ENCODE results near the gene TFEC. TPM values are rescaled to one million over a fixed set of nuclear protein-coding genes. Genes with fewer than 3 reads are reported as not detected.

The TFEC gene
- total RNA-seq, 1 experiment from 2014 or later = not detected

DNA sequence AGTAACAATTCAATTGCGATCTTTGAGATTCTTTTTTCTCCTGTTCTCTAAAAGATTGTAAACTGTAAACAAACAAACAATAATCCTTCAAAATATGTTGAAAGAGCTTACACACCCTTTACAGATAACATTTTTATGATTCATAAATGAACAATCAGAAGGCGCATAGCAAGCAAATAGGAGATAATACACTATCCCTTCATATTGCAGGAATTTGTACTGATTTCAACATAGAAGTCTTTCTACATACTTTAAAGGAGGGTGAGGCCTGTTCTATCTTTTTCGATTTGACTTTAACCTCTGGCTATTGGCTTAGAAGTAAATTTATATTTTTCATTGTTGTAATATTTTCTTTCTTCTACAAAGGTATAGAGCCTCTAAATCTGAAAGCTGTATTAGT, 57.2 kb downstream of the TFEC start:
- Histone ChIP-seq H3K27me3 (replicated peaks) (no peaks in the 10 kb centered on the region), H3K9me3 (replicated peaks) (no peaks in the 10 kb centered on the region), H3K4me1 (replicated peaks) (no peaks in the 10 kb centered on the region), H3K36me3 (no peaks in the 10 kb centered on the region), H3K27ac (no peak overlapping the region), H3K4me3 (no peak overlapping the region)
- no peak for DNase-seq (ENCODE audit: low read depth in 1 of 2, low spot score in 2 of 2)

DNA sequence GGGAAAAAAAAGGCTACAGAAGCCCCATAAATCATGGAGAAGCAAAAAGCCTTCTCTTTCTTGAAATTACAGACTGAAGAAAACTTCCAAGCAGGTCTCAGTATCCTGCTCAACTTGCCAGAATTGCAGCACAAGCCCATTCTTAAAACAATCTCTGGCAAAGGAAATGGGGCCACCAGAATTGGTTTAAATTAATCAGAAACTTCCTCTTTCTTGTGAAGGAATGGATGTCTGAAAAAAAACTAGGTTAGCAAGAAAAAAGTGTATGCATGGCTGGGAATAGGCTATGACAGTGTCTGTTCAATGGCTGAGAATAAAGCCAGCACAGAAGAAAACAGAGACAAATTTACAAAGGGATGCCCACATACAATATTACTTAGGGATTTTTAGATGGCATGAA, 59.1 kb downstream of the TFEC start:
- no peaks in the 10 kb centered on the region for H3K4me1 ChIP-seq (replicated peaks)
- H3K36me3 ChIP-seq = no peaks in the 10 kb centered on the region
- no peaks in the 10 kb centered on the region for H3K9me3 ChIP-seq (replicated peaks)
- no peaks in the 10 kb centered on the region for H3K27me3 ChIP-seq (replicated peaks)
- no peak for DNase-seq (ENCODE audit: low read depth in 1 of 2, low spot score in 2 of 2)
- H3K4me3 ChIP-seq = no peak overlapping the region
- no peak overlapping the region for H3K27ac ChIP-seq

DNA sequence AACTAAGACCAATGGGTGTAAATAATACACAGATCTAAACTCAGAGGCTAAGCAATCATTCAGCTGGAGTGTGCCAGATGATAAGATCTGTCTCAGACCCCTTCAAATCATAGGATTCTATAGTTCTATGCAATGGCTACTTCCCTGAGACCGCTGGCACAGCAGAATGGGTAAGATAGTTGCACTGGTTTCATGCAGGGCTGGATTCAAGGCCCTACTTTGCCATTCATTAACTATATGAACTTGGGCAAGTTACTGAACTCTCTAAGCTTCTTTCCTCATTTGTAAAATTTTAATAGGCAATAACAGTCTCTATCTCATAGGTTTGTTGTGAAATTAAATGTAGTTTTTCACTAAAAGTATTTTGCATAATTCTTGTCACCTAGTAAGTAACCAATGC, 62.0 kb downstream of the TFEC start:
- Histone ChIP-seq H3K27me3 (replicated peaks) (no peaks in the 10 kb centered on the region), H3K4me3 (no peak overlapping the region), H3K27ac (no peak overlapping the region), H3K9me3 (replicated peaks) (no peaks in the 10 kb centered on the region), H3K36me3 (no peaks in the 10 kb centered on the region), H3K4me1 (replicated peaks) (no peaks in the 10 kb centered on the region)
- DNase-seq (ENCODE audit: low read depth in 1 of 2, low spot score in 2 of 2) = no peak

DNA sequence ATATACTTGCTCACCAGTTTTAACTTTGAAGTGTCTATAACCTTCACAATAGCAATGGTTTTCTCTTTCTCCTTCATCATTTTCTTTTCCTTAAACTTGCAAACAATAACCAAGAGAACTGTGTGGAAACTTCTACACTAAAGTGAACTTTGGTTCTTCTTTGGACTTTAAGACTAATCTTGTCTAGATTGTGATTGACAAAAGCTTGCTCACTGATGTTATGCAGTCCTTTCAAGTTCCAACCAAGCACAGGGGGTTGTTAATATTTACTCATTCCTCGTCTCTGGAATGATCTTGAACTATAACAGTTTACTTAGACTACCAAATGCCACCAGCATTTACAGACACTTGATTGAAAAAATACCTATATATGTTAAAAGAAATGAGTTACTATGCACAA, 62.4 kb downstream of the TFEC start:
- no peak overlapping the region for H3K4me3 ChIP-seq
- no peak overlapping the region for H3K27ac ChIP-seq
- no peaks in the 10 kb centered on the region for H3K36me3 ChIP-seq
- no peaks in the 10 kb centered on the region for H3K27me3 ChIP-seq (replicated peaks)
- H3K9me3 ChIP-seq (replicated peaks) = no peaks in the 10 kb centered on the region
- no peaks in the 10 kb centered on the region for H3K4me1 ChIP-seq (replicated peaks)
- no peak for DNase-seq (ENCODE audit: low read depth in 1 of 2, low spot score in 2 of 2)

DNA sequence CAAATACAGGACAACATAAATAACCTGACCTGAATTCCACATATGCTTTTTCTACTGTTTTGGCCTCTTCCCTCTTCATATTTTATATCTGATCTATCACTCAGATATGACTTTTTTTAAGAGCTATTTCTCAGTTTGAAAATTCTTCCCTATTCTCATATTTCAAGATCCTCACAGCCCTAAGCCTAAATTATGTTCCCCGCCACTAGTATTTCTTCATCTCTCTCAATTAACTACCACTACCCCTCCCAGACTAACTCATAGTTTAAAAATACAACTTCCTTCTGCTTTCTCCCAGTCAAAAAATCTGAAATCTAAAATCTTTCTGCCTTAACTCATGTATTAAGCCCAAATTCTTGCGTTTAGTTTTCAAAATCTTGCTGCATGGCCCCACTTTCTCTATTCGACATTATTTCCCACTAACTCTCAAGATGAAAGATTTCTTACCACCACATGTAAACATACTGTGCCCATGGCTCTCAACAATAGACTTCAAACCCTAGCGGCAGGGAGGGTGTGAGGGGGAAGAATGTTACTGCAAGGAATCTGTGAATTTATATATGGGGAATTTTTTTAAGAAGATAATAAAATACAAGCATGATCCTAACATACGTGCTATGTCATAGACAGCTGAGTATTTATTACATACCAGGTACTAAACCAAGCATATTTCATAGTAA, 64.6 kb downstream of the TFEC start:
- no peak overlapping the region for H3K4me3 ChIP-seq
- H3K36me3 ChIP-seq = no peaks in the 10 kb centered on the region
- no peaks in the 10 kb centered on the region; the same call in 1 of the 2 replicates for H3K27me3 ChIP-seq (replicated peaks)
- no peaks in the 10 kb centered on the region for H3K4me1 ChIP-seq (replicated peaks)
- H3K9me3 ChIP-seq (replicated peaks) = no peaks in the 10 kb centered on the region
- no peak overlapping the region for H3K27ac ChIP-seq
- DNase-seq (ENCODE audit: low read depth in 1 of 2, low spot score in 2 of 2) = no peak

DNA sequence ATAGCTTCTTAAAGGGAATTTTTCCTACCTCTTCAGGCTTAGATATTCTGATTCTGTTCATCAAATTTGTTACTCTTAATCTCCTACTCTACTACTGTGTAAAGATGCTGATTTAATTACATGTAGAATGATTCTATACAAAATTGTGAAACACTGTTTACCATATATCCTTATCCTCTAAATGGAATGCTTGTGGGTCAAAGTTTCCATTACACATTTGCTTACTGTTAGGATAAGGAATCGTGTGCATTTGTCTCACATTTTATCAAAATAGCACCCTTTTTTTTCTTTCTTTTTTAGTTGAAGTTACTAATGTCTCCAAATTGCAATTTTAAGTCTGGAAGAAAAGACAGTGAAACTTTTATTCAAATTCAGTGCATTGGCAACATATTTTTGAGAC, 65.3 kb downstream of the TFEC start:
- no peak overlapping the region for H3K4me3 ChIP-seq
- H3K36me3 ChIP-seq = no peaks in the 10 kb centered on the region
- H3K27me3 ChIP-seq (replicated peaks) = no peaks in the 10 kb centered on the region; the same call in 1 of the 2 replicates
- DNase-seq (ENCODE audit: low read depth in 1 of 2, low spot score in 2 of 2) = no peak
- H3K27ac ChIP-seq = no peak overlapping the region
- H3K9me3 ChIP-seq (replicated peaks) = no peaks in the 10 kb centered on the region
- H3K4me1 ChIP-seq (replicated peaks) = no peaks in the 10 kb centered on the region

DNA sequence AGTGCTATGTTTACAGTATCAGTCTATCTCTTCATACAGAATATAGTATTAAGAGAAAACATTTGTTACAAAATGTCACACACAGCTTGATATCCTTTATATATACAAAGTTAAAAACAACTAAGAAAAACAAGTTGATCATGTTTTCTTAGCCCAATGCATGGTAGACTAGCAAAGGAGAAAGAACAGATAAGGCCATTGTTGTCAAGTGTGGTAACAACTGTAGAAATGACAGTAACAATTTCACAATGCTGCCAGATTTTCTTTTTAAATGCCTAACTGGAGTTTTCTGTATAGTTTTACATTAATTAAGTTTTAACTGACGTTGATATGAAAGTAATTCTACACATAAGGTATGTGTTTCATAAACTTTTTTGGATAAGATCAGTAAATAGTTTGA, 65.8 kb downstream of the TFEC start:
- DNase-seq (ENCODE audit: low read depth in 1 of 2, low spot score in 2 of 2) = no peak
- Histone ChIP-seq H3K27me3 (replicated peaks) (no peaks in the 10 kb centered on the region; the same call in 1 of the 2 replicates), H3K9me3 (replicated peaks) (no peaks in the 10 kb centered on the region), H3K4me3 (no peak overlapping the region), H3K36me3 (no peaks in the 10 kb centered on the region), H3K27ac (no peak overlapping the region), H3K4me1 (replicated peaks) (no peaks in the 10 kb centered on the region)

DNA sequence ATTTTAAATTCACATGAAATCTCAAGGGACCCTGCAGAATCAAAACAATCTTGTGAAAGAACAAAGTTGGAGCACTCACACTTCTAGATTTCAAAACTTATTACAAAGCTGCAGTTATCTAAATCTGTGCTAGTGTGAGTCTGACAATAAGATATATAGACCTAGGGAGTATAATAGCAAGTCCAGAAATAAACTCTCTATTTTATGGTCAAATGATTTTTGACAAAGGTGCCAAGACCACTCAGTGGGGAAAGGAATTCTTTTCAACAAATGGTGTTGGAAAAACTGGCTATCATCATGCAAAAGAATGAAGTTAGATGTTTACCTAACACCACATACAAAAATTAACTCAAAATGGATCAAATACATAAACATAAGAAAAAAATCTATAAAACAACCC, 68.2 kb downstream of the TFEC start:
- no peak for DNase-seq (ENCODE audit: low read depth in 1 of 2, low spot score in 2 of 2)

DNA sequence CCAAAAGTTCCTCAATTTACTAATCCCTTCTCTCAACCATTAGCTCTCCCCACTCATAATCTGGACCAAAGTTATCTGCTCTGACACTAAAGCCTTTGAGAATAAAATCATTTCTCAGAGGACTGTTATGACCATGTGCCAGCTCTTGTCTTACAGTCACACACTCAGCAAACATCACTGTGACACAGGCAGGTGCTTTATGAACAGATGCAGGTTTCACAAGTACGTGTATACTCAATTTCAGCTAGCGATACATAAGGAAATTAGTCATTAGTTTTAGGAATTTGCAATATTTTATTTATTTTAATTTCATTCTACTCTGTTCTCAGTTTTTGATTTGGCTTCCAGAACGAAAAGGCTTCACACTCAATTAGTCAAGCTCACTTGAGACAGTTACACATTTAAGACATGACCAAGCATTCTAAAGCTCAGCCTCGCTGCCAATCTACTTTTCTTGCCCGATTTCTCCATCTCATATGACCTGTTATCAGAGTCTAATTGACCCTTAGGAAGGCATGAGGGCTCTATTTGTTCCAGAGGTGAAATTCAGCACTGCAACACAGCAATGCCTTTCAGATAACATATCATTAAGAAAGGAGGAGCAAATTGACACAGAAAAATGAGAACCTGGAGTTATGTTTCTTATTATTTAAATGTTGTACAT, 76.8 kb downstream of the TFEC start:
- H3K4me3 ChIP-seq = no peak overlapping the region
- no peak for DNase-seq (ENCODE audit: low read depth in 1 of 2, low spot score in 2 of 2)

More for the DNA sequence above, 68.2 kb downstream of the TFEC start:
- Histone ChIP-seq H3K4me3 (no peak overlapping the region), H3K27ac (no peak overlapping the region), H3K9me3 (replicated peaks) (no peaks in the 10 kb centered on the region), H3K27me3 (replicated peaks) (no peaks in the 10 kb centered on the region; the same call in 1 of the 2 replicates), H3K36me3 (no peaks in the 10 kb centered on the region), H3K4me1 (replicated peaks) (no peaks in the 10 kb centered on the region)

DNA sequence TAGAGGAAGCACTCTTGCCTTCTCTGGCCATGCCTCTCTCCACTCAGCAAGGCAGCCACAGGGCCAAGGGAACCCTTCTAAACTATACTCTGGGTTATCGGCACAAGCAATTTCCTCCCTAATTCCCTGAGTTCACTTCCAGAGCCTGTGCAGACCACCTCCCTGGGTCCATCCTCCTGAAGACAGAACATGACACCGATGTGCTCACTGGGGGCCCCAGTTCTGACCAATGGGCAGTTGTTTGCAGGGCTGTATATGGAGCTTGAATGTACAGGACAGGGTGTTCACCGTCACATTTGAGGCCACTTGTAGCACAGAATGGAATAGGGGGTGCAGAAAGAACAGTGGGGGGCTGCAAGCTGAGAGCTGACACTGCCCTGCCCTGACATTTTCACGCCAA, 77.7 kb downstream of the TFEC start:
- H3K4me1 ChIP-seq (replicated peaks) = no peaks in the 10 kb centered on the region
- H3K27ac ChIP-seq = no peak overlapping the region
- no peak overlapping the region for H3K4me3 ChIP-seq
- H3K9me3 ChIP-seq (replicated peaks) = no peaks in the 10 kb centered on the region
- no peak for DNase-seq (ENCODE audit: low read depth in 1 of 2, low spot score in 2 of 2)
- no peaks in the 10 kb centered on the region for H3K27me3 ChIP-seq (replicated peaks)
- H3K36me3 ChIP-seq = no peaks in the 10 kb centered on the region

More for the DNA sequence above, 76.8 kb downstream of the TFEC start:
- no peaks in the 10 kb centered on the region for H3K4me1 ChIP-seq (replicated peaks)
- H3K27me3 ChIP-seq (replicated peaks) = no peaks in the 10 kb centered on the region
- no peaks in the 10 kb centered on the region for H3K9me3 ChIP-seq (replicated peaks)
- no peaks in the 10 kb centered on the region for H3K36me3 ChIP-seq
- H3K27ac ChIP-seq = no peak overlapping the region

DNA sequence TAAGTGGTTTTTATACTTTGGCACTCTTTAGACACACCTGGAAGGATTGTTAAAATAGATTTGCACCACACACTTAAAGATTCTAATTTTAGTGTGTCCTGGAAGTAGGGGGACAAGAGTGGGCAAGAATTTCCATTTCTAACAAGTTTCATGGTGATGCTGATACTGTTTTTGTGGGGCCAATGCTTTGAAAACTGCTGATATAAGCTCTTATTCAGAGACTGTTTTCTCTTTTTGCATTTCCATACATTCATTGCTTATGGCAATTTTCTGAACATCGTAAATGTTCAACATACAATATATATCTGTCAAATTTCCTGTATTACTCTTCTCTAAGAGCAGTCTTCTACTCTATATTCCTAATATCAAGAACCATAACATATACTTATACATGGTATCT, 79.0 kb downstream of the TFEC start:
- H3K9me3 ChIP-seq (replicated peaks) = no peaks in the 10 kb centered on the region
- no peak overlapping the region for H3K27ac ChIP-seq
- DNase-seq (ENCODE audit: low read depth in 1 of 2, low spot score in 2 of 2) = no peak
- H3K4me1 ChIP-seq (replicated peaks) = no peaks in the 10 kb centered on the region
- no peak overlapping the region for H3K4me3 ChIP-seq
- H3K27me3 ChIP-seq (replicated peaks) = no peaks in the 10 kb centered on the region
- no peaks in the 10 kb centered on the region for H3K36me3 ChIP-seq

DNA sequence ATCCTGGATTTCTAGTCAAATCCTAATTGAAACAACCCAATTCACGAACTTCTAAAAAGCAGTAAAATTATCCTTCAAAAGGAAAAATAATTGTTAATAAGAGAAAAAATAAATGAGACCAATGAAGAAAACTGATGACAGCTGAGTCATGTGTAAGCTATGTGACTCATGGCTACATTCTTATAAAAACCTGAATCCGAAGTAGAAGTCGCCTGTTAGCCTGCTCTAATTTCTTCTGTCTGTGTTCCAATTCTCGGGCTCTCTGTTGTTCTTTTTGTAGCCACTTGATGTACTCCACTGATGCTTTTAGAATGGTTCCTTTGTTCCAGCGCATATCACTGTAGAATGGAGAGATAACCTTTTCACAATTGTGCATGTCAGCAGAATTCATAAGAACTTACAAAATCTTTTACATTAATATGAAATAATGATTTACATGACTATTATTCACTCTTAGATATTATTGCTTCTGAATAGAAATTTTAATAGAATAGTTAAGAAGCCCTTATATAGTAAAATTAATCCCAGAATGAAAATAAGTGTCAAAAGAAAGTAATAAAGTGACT, 88.8 kb downstream of the TFEC start:
- peak in 1 of 2 experiments; percentile 3 for DNase-seq (ENCODE audit: low read depth in 1 of 2, low spot score in 2 of 2)

DNA sequence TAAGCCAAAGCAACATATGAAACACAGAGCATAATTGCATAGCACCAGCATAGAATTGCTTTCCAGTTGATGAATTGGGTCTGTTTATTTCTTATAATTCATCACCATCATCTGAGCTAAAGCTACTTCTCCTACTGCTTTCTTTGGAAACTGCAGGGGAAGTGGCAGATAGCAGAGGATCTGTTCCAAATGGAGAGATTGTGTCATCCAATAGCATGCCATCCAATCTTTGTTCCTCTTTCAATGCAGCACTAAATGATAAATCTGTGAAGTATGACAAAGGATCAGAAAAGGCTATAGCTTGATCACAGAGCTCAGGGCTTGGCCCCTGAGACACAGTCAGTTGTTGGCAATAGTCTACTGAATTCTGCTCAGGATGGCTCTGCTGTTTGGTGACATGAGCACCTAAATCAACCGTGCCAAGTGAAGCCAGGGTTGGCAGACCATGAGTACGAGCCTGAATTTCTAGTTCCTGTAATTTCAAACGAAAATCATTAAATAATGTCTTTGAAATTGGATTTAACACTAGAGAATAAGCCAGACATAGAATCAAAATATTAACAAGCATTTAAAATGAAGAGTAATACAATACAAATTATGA, 90.0 kb downstream of the TFEC start:
- H3K27ac ChIP-seq = no peak overlapping the region
- peaks cover 3% of the 10 kb centered on the region; the same call in 1 of the 2 replicates for H3K27me3 ChIP-seq (replicated peaks)
- H3K4me1 ChIP-seq (replicated peaks) = no peaks in the 10 kb centered on the region
- no peak overlapping the region for H3K4me3 ChIP-seq
- H3K36me3 ChIP-seq = no peaks in the 10 kb centered on the region
- H3K9me3 ChIP-seq (replicated peaks) = no peaks in the 10 kb centered on the region
- DNase-seq (ENCODE audit: low read depth in 1 of 2, low spot score in 2 of 2) = no peak

More for the DNA sequence above, 88.8 kb downstream of the TFEC start:
- H3K27ac ChIP-seq = no peak overlapping the region
- H3K27me3 ChIP-seq (replicated peaks) = peaks cover 3% of the 10 kb centered on the region; the same call in 1 of the 2 replicates
- no peak overlapping the region for H3K4me3 ChIP-seq
- H3K9me3 ChIP-seq (replicated peaks) = no peaks in the 10 kb centered on the region
- H3K36me3 ChIP-seq = no peaks in the 10 kb centered on the region
- H3K4me1 ChIP-seq (replicated peaks) = no peaks in the 10 kb centered on the region

DNA sequence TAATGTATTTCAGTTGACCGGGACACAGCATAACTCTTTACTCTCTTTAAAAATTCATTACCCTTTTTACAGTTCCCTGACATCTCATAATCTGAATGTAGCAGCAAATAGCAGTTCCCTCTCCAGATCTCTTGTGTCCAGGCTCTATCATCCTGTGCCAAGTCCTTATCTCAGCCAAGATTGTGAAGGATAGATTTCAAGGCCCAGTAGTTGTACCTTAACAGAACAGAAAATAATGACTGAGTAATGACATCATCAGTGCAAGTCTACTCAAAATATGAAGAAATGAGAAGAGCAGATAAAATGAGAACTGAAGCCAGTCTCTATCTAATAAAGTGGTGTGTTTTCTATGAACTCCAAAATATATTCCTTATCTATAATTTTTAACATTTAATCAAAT, 92.6 kb downstream of the TFEC start:
- Histone ChIP-seq H3K36me3 (no peaks in the 10 kb centered on the region), H3K4me3 (no peak overlapping the region), H3K4me1 (replicated peaks) (no peaks in the 10 kb centered on the region), H3K9me3 (replicated peaks) (no peaks in the 10 kb centered on the region), H3K27me3 (replicated peaks) (peaks cover 7% of the 10 kb centered on the region; the same call in 1 of the 2 replicates), H3K27ac (no peak overlapping the region)
- no peak for DNase-seq (ENCODE audit: low read depth in 1 of 2, low spot score in 2 of 2)
